Gastroesophageal sphincter (tissue), 3 donors: ENCODE data around the gene TMPRSS11A.

Experiments
- EP300 ChIP-seq: sonication (generic); formaldehyde crosslinking; IDR thresholded peaks from one replicate; pipeline ENCODE4 v1.6.1; 2017; ENCODE audit warnings: antibody characterized with exemption, mild to moderate bottlenecking
- POLR2A ChIP-seq, 2 donors: fragments of 450-650 bp; IDR thresholded peaks; one replicate each; pipeline ENCODE4 v1.6.1; 2017; ENCODE audit warnings: antibody characterized with exemption in 2 of 2, mild to moderate bottlenecking in 2 of 2, moderate library complexity in 1 of 2
- TF ChIP-seq, protein P1 (sequence below), 4 experiments: fragments of 200-600 bp in 2 of 4; fragments of 450-650 bp in 2 of 4; sonication (generic) in 1 of 4; IDR thresholded peaks; one replicate each; pipeline ENCODE4 v1.5.1; 2017 to 2019; ENCODE audit warnings: antibody characterized with exemption in 4 of 4, mild to moderate bottlenecking in 2 of 4, moderate library complexity in 2 of 4

DNA sequence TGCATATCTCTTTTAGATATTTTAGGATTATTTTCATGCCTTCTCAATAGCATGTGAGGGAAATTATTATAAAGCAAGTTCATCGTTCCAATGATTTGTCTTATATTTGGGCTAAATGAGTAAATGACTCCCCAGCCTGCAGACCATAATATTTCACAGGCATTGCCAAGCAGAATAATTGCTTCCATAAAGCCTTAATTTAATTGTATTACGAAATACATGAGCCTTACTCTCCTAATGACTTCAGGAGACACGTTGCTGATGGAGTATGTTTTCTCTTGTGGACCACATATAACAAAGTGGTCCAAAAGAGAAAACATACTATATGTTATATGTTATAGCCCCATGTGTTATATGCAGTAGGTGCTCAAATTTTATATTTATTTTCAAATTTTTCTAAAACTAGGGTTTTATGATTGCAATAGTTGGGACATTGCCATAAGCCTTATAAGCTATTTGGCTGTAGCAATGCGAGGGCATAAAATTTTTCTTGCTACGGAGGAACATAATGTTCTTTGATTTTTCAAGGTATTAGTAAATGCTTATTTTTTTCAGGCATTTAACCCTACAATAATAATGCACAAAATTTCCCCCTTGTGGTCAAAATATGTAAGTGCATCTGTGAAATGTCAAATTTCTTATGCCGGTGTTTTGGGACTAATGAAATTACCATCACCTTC is 53.2 kb downstream of the TMPRSS11A start:
- TF ChIP-seq, protein P1, sequence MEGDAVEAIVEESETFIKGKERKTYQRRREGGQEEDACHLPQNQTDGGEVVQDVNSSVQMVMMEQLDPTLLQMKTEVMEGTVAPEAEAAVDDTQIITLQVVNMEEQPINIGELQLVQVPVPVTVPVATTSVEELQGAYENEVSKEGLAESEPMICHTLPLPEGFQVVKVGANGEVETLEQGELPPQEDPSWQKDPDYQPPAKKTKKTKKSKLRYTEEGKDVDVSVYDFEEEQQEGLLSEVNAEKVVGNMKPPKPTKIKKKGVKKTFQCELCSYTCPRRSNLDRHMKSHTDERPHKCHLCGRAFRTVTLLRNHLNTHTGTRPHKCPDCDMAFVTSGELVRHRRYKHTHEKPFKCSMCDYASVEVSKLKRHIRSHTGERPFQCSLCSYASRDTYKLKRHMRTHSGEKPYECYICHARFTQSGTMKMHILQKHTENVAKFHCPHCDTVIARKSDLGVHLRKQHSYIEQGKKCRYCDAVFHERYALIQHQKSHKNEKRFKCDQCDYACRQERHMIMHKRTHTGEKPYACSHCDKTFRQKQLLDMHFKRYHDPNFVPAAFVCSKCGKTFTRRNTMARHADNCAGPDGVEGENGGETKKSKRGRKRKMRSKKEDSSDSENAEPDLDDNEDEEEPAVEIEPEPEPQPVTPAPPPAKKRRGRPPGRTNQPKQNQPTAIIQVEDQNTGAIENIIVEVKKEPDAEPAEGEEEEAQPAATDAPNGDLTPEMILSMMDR (IDR thresholded peaks at IDR 0.05), result peak in 2 of 4 experiments; percentile 39 to 40
- TF ChIP-seq POLR2A (IDR thresholded peaks at IDR 0.05), result no peak
- TF ChIP-seq EP300, result no peak
